ENCODE measurements around the gene WWOX. TPM values are rescaled to one million over a fixed set of nuclear protein-coding genes. Genes with fewer than 3 reads are reported as not detected.

The WWOX gene
- total RNA-seq, 4 donors from 2014 or later: 12.9 to 53.5 (median 25.6) TPM

GRCh38 chr16:79053577-79053976 is 954.1 kb downstream of the WWOX start:
- ATAC-seq: no peak

GRCh38 chr16:79054211-79054984 is 954.9 kb downstream of the WWOX start:
- TF ChIP-seq EP300 (IDR thresholded peaks at IDR 0.05): no peak
- TF ChIP-seq POLR2AphosphoS5 (IDR thresholded peaks at IDR 0.05): no peak
- ATAC-seq: no peak
- no peak overlapping the region for H3K4me3 ChIP-seq
- H3K27ac ChIP-seq: no peak overlapping the region
- H3K4me1 ChIP-seq: no peaks in the 10 kb centered on the region
- H3K36me3 ChIP-seq: no peaks in the 10 kb centered on the region
- H3K27me3 ChIP-seq: no peaks in the 10 kb centered on the region
- no peaks in the 10 kb centered on the region for H3K9me3 ChIP-seq
- WGBS, 2 donors (ENCODE audit: low coverage in 1 of 2): 77 to 85% methylated on average over 9 to 12 of the region's 13 CpGs

More at GRCh38 chr16:79053577-79053976, 954.1 kb downstream of the WWOX start:
- WGBS, 2 donors (ENCODE audit: low coverage in 1 of 2): 91 to 98% methylated on average over 4 of the region's 4 CpGs
- TF ChIP-seq CTCF (IDR thresholded peaks at IDR 0.05) (no peak), POLR2AphosphoS5 (IDR thresholded peaks at IDR 0.05) (no peak), POLR2A (IDR thresholded peaks at IDR 0.05) (no peak), EP300 (IDR thresholded peaks at IDR 0.05) (no peak)
- Histone ChIP-seq H3K36me3 (no peaks in the 10 kb centered on the region), H3K4me1 (no peaks in the 10 kb centered on the region), H3K9me3 (no peaks in the 10 kb centered on the region), H3K4me3 (no peak overlapping the region), H3K27ac (no peak overlapping the region), H3K27me3 (no peaks in the 10 kb centered on the region)

GRCh38 chr16:79055251-79055970 is 956.0 kb downstream of the WWOX start:
- Histone ChIP-seq H3K9me3 (no peaks in the 10 kb centered on the region), H3K4me3 (no peak overlapping the region), H3K27me3 (no peaks in the 10 kb centered on the region), H3K36me3 (no peaks in the 10 kb centered on the region), H3K4me1 (peaks cover 0 to 6% (median 0%) of the 10 kb centered on the region in 3 donors), H3K27ac (no peak overlapping the region)
- no peak for TF ChIP-seq EP300 (IDR thresholded peaks at IDR 0.05)
- no peak for TF ChIP-seq POLR2AphosphoS5 (IDR thresholded peaks at IDR 0.05)
- no peak for TF ChIP-seq POLR2A (IDR thresholded peaks at IDR 0.05)
- TF ChIP-seq CTCF (IDR thresholded peaks at IDR 0.05): no peak
- WGBS, 2 donors (ENCODE audit: low coverage in 1 of 2): 100% methylated on average over 1 to 3 of the region's 3 CpGs
- ATAC-seq: no peak

GRCh38 chr16:79061181-79061580 is 961.7 kb downstream of the WWOX start:
- H3K27ac ChIP-seq: peak overlapping the region in 2 of 4 donors; percentile 27 to 49
- H3K4me1 ChIP-seq: peaks cover 0 to 32% (median 3%) of the 10 kb centered on the region in 3 donors
- no peaks in the 10 kb centered on the region for H3K9me3 ChIP-seq
- TF ChIP-seq POLR2A (IDR thresholded peaks at IDR 0.05): no peak
- no peak overlapping the region for H3K4me3 ChIP-seq
- no peaks in the 10 kb centered on the region for H3K27me3 ChIP-seq
- 41 to 50% methylated on average over 5 to 6 of the region's 6 CpGs for WGBS, 2 donors (ENCODE audit: low coverage in 1 of 2)
- peak; percentile 63 for ATAC-seq
- H3K36me3 ChIP-seq: no peaks in the 10 kb centered on the region

- H3K27ac ChIP-seq: no peak overlapping the region
- no peak for ATAC-seq
- no peaks in the 10 kb centered on the region for H3K36me3 ChIP-seq
- no peak overlapping the region for H3K4me3 ChIP-seq
- H3K9me3 ChIP-seq: no peaks in the 10 kb centered on the region
- no peaks in the 10 kb centered on the region for H3K27me3 ChIP-seq
- H3K4me1 ChIP-seq: peaks cover 0 to 32% (median 3%) of the 10 kb centered on the region in 3 donors
- TF ChIP-seq CTCF (IDR thresholded peaks at IDR 0.05) (no peak), POLR2A (IDR thresholded peaks at IDR 0.05) (no peak), POLR2AphosphoS5 (IDR thresholded peaks at IDR 0.05) (no peak), EP300 (IDR thresholded peaks at IDR 0.05) (no peak)
- 55 to 75% methylated on average over 6 of the region's 6 CpGs for WGBS, 2 donors (ENCODE audit: low coverage in 1 of 2)
Observed at GRCh38 chr16:79062336-79062735, 962.9 kb downstream of the WWOX start.

Measured in gastroesophageal sphincter (tissue), 4 donors.